ENCODE data around the gene PNPO. TPM values are rescaled to one million over a fixed set of nuclear protein-coding genes. Genes with fewer than 3 reads are reported as not detected.

The PNPO gene
- 10 to 100 TPM; 82.8 to 83.5 (median 83.2) TPM for total RNA-seq

GRCh38 chr17:47941246-47942095 lies at the start of gene PNPO:
Gene PNPO (plus strand): TSS chr17:47941571. CDS start chr17:47941676, 105 bp downstream.
- H3K36me3 Mint-ChIP-seq (ENCODE audit: insufficient read depth), result peaks cover 9% of the 10 kb centered on the region
- DNase-seq (peak; percentile 89), ATAC-seq (peak; percentile 98 to 99)
- H3K9me3 Mint-ChIP-seq, result peaks cover 5% of the 10 kb centered on the region
- H3K4me1 Mint-ChIP-seq (ENCODE audit: low read depth), result peaks cover 36% of the 10 kb centered on the region
- H3K4me3 Mint-ChIP-seq, result peak within 1 kb of the TSS; percentile 91
- H3K27me3 Mint-ChIP-seq (ENCODE audit: low read depth), result no peaks in the 10 kb centered on the region

DNA sequence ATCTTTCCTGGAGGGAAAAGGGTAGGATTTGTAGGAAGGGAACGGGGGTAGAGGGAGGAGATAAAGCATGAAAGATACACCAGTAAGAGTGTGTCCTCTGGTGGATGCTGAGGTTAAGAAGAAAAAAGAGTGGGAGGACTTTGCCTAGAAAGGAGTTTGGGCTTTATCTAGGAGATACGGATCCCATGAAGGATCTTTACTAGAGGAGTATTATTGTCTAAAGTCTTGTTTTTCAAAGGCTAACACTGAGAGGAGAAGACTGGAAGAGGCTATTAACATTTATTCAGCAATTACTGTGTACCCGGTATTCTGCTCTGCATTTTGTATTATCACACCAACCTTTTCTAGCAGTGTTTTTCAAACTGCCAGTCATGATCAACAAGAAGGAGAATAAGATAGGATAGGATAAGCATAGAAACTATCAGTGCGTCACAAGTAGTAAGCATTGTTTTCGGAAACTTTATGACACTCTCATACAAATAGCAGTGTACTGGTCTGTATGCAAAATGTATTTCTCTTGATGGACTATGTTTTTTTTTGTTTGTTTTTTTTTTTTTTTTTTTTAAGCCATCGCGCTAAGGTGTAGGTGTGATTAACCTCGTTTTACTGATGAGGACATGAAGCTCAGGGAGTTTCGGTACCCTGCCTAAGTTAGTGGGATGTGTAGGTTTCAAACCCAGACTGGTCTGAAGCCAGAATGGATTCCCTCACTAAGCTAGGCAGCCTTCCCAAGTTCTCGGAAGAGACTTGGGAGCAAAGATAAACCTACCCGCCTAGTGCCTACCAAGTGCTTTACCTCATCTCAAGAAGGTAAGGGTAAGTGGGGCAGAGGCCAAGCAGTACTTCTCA lies 46.6 kb upstream of the PNPO start:
- Mint-ChIP-seq H3K4me3 (peak overlapping the region; percentile 97), H3K27me3 (ENCODE audit: low read depth) (no peaks in the 10 kb centered on the region), H3K9me3 (no peaks in the 10 kb centered on the region), H3K36me3 (ENCODE audit: insufficient read depth) (peaks cover 10% of the 10 kb centered on the region), H3K4me1 (ENCODE audit: low read depth) (peaks cover 35% of the 10 kb centered on the region)
- DNase-seq (no peak), ATAC-seq (no peak)

DNA sequence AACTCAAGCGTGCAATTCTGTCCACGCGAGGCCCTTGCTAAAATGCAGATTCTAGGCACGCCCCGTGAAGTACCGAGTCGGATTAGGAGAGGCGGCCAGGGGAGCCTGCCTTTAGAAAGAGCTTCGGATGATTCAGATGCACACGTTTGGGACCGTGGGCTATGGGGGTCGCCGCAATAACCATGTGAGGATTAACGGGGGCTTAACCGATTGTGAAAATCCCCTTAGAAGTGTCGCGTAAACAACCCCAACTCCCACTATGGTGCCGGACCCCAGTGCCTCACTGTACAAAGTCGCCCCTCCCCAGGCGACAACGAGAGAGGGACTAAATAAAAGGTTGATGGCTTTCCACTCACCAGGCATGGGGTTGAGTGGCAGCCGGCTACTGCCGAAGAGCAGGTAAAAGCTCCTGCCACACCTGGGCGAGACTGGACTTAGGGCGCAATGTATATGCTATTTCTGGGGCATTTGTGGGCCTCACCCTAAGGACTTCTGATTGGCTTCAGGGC lies 46.0 kb upstream of the PNPO start:
- no peak for DNase-seq
- Mint-ChIP-seq H3K27me3 (ENCODE audit: low read depth) (no peaks in the 10 kb centered on the region), H3K36me3 (ENCODE audit: insufficient read depth) (peaks cover 11% of the 10 kb centered on the region), H3K4me3 (peak overlapping the region; percentile 97), H3K4me1 (ENCODE audit: low read depth) (peaks cover 34% of the 10 kb centered on the region), H3K9me3 (no peaks in the 10 kb centered on the region)
- peak; percentile 0 for ATAC-seq

DNA sequence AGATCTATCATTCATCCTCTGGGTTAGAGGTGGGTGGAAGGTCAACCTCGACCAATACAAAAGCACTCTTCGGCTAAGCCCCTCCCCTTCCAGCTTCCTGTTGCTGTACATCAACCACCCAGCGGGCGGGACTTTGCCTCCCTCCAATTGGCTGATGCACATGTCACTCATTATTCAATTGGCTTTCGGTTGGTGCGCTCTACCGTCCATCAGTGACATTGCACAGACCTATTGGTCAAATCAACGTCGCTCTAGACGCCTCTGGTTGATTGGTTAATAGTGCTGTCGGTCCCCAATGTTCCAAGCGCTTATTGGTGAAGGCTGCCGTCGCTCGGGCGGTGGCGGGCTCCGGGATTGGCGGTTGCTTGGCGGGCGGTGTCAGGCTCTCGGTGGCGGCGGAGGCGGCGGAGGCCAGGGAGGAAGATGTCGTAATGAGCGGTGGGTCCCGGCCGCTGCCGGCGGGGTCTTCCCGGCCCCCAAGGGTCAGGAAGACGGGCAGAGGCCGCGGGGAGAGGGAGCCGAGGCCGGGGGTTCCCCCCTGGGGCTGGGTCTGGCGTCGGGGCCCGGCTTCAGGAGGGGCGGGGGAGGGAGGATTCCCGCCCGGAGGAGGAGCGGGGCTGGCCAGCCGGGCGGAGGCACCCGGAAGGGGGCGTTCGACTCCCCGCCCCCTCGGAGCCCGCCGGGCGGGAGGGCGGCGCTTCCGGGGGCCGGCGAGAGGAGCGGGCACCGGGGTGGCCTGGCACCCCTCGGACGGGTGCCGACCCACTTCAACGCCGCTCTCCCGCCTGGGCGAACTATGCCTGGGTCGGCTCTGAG lies 45.3 kb upstream of the PNPO start, which contains the start of gene SP2:
Gene SP2 (plus strand): TSS at position 381 of the 816 bp plus-strand sequence. CDS start 51 bp downstream, at position 432.
- Mint-ChIP-seq H3K4me3 (peak within 1 kb of the TSS; percentile 97), H3K9me3 (no peaks in the 10 kb centered on the region), H3K4me1 (ENCODE audit: low read depth) (peaks cover 34% of the 10 kb centered on the region), H3K36me3 (ENCODE audit: insufficient read depth) (peaks cover 11% of the 10 kb centered on the region), H3K27me3 (ENCODE audit: low read depth) (no peaks in the 10 kb centered on the region)
- DNase-seq (peak; percentile 99), ATAC-seq (peak; percentile 92)

- no peak for DNase-seq
- Mint-ChIP-seq H3K36me3 (ENCODE audit: insufficient read depth) (peaks cover 16% of the 10 kb centered on the region), H3K4me1 (ENCODE audit: low read depth) (peaks cover 36% of the 10 kb centered on the region), H3K27me3 (ENCODE audit: low read depth) (no peaks in the 10 kb centered on the region), H3K9me3 (no peaks in the 10 kb centered on the region), H3K4me3 (peak overlapping the region; percentile 91)
- ATAC-seq, result peak in 1 of 2 donors; percentile 0
Measured at GRCh38 chr17:47896672-47897490, 44.5 kb upstream of the PNPO start.

DNA sequence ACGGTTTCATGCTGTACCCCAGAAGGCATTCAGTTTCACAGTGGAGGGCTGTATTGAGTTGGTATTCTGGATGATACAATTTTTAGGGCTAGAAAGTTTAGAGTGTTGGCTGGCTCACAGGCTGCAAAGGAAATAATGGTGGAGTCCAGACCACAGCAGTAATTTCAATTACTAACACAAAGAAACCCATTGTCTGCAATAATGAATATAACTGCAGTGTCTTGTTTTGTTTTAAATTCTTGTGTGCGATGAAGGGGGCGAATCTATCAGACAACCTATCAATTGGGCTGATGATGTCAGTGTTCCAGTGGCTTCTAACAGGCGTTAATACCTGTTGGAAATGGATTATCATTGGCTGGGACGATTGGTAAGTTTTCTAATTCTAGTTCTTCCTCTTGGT lies 43.8 kb upstream of the PNPO start:
- Mint-ChIP-seq H3K27me3 (ENCODE audit: low read depth) (no peaks in the 10 kb centered on the region), H3K4me1 (ENCODE audit: low read depth) (peaks cover 43% of the 10 kb centered on the region), H3K9me3 (no peaks in the 10 kb centered on the region), H3K4me3 (peak overlapping the region; percentile 91), H3K36me3 (ENCODE audit: insufficient read depth) (peaks cover 21% of the 10 kb centered on the region)
- no peak for ATAC-seq
- no peak for DNase-seq

GRCh38 chr17:47898241-47898640 lies 43.1 kb upstream of the PNPO start:
- H3K36me3 Mint-ChIP-seq (ENCODE audit: insufficient read depth), result peaks cover 24% of the 10 kb centered on the region
- no peak overlapping the region for H3K4me3 Mint-ChIP-seq
- no peak for DNase-seq
- H3K9me3 Mint-ChIP-seq, result no peaks in the 10 kb centered on the region
- ATAC-seq, result no peak
- peaks cover 44% of the 10 kb centered on the region for H3K4me1 Mint-ChIP-seq (ENCODE audit: low read depth)
- H3K27me3 Mint-ChIP-seq (ENCODE audit: low read depth), result no peaks in the 10 kb centered on the region

DNA sequence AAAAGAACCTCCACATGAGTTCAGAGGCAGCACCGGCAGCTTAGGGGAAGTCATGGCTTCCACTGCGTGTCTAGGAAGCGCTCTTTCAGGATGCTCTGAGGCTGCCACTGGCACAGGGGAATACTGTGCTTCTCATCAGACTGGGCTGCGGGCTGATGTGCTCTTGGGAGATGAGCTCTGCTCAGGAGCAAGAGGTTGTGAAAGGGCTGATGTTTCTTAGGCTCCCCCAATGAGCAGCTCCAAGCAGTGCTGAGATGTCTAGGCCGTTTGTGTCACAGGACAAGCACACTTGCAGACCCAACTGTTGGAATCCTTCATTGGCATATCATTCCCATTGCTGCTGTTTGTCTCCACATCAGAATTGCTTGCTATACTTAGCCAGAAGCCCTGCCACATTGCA lies 41.7 kb upstream of the PNPO start:
- Mint-ChIP-seq H3K4me1 (ENCODE audit: low read depth) (peaks cover 38% of the 10 kb centered on the region), H3K36me3 (ENCODE audit: insufficient read depth) (peaks cover 28% of the 10 kb centered on the region), H3K27me3 (ENCODE audit: low read depth) (no peaks in the 10 kb centered on the region), H3K4me3 (no peak overlapping the region), H3K9me3 (no peaks in the 10 kb centered on the region)
- DNase-seq (no peak), ATAC-seq (no peak)

DNA sequence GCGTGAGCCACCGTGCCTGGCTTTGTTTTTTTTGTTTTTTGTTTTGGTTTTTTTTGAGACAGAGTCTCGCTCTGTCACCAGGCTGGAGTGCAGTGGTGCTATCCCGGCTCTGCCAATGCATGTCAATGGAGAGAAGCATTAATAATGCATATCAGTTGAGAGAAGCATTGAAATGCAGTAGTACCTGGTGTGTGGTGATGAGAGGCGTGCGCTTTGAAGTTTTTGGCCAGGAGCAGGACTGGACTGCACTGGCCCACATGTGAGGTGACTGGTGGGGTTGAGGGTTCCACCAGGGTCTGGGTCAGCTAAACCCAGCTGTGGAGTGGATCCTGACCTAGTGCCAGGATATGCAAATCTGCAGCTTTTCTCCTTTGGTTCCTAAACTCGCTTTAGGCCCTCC lies 39.9 kb upstream of the PNPO start:
- no peaks in the 10 kb centered on the region for H3K27me3 Mint-ChIP-seq (ENCODE audit: low read depth)
- H3K4me1 Mint-ChIP-seq (ENCODE audit: low read depth), result peaks cover 42% of the 10 kb centered on the region
- no peaks in the 10 kb centered on the region for H3K9me3 Mint-ChIP-seq
- no peak for DNase-seq
- H3K36me3 Mint-ChIP-seq (ENCODE audit: insufficient read depth), result peaks cover 28% of the 10 kb centered on the region
- no peak overlapping the region for H3K4me3 Mint-ChIP-seq
- ATAC-seq, result no peak

DNA sequence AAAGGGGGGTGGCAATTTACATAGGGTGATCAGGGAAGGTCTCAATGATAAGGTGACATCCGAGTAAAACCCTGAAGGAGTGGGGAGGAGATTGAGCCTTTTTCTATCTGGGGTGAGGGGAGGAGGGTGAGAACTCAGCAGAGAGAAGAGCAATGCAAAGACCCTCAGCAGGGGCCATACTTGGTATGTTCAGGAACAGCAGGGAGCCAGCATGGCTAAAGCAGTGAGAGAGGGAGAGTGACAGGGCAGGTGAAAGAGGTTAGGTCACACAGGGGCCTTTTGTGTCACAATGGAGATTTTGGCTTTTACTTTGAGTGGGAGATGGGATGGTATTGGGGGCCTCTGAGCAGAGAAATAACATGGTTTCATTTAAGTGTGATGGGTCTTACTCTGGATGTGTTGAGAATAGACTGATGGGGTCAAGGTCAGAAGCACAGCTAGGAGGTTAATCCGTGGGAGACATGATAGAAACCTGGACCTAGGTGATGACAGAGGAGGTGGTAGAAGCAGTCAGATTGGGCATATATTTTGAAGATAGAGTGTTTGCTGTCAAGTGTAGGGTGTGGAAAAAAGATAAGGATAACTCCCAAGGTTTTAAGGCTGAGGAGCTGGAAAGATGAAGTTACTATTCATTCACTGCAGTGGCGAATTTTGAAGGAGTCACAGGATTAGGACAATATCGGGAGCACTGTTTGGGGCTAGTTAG lies 39.2 kb upstream of the PNPO start:
- no peak for ATAC-seq
- H3K4me3 Mint-ChIP-seq, result no peak overlapping the region
- no peaks in the 10 kb centered on the region for H3K9me3 Mint-ChIP-seq
- DNase-seq, result no peak
- H3K27me3 Mint-ChIP-seq (ENCODE audit: low read depth), result no peaks in the 10 kb centered on the region
- H3K4me1 Mint-ChIP-seq (ENCODE audit: low read depth), result peaks cover 45% of the 10 kb centered on the region
- peaks cover 29% of the 10 kb centered on the region for H3K36me3 Mint-ChIP-seq (ENCODE audit: insufficient read depth)

DNA sequence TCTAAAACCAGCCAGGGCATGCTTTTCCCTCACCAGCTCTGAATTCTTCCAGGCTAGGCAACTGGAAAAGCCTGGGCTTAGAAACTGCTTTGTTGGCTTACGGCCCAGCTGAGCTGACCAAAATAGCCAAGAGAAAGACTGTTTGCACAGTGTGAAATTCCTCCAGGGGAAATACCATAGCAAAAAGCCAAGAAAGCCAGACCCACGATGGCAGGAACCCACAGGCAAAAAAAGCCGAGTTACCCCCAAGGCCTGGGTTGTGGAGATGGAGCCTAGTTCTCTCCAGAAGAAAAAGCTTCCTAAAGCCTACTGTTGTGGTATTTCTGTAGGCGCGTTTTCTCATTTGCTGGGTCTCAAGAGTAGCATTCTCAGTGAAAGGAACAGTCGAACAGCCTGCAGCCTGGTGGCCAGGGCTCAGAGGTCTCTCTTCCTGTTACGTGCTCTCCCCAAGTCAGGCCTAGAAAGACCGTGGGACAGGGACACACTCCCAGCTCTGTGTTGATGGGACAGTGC lies 36.1 kb upstream of the PNPO start:
- H3K4me1 Mint-ChIP-seq (ENCODE audit: low read depth), result peaks cover 38% of the 10 kb centered on the region
- no peak for ATAC-seq
- no peaks in the 10 kb centered on the region for H3K27me3 Mint-ChIP-seq (ENCODE audit: low read depth)
- no peaks in the 10 kb centered on the region for H3K9me3 Mint-ChIP-seq
- H3K4me3 Mint-ChIP-seq, result no peak overlapping the region
- no peak for DNase-seq
- peaks cover 26% of the 10 kb centered on the region for H3K36me3 Mint-ChIP-seq (ENCODE audit: insufficient read depth)

DNA sequence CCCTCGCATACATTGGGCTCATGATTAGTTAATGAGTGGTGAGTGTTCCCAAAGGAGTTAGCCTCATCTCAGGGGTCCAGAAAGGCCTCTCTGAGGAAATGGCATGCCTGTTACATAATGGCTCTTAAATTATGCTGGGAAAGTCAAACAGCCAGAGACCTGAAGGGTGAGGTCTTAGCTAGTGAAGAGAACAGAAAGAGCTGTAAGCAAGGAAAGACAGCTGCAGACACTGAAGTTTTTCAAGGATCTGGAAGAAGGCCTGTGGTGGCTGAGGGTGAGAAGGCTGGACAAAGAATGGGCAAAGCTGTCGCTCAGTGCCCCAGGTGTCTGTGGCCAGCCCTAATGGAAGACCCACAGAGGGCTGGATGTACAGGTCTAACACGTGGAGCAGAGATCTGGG lies 34.9 kb upstream of the PNPO start:
- Mint-ChIP-seq H3K4me1 (ENCODE audit: low read depth) (peaks cover 38% of the 10 kb centered on the region), H3K9me3 (no peaks in the 10 kb centered on the region), H3K27me3 (ENCODE audit: low read depth) (no peaks in the 10 kb centered on the region), H3K4me3 (no peak overlapping the region), H3K36me3 (ENCODE audit: insufficient read depth) (peaks cover 26% of the 10 kb centered on the region)
- ATAC-seq, result no peak
- DNase-seq, result no peak
